Measurements from ENCODE around the gene TENT4B. TPM values are rescaled to one million over a fixed set of nuclear protein-coding genes. Genes with fewer than 3 reads are reported as not detected.

Gene TENT4B
- total RNA-seq, 1 donor from 2014 or later: 15.2 TPM

DNA sequence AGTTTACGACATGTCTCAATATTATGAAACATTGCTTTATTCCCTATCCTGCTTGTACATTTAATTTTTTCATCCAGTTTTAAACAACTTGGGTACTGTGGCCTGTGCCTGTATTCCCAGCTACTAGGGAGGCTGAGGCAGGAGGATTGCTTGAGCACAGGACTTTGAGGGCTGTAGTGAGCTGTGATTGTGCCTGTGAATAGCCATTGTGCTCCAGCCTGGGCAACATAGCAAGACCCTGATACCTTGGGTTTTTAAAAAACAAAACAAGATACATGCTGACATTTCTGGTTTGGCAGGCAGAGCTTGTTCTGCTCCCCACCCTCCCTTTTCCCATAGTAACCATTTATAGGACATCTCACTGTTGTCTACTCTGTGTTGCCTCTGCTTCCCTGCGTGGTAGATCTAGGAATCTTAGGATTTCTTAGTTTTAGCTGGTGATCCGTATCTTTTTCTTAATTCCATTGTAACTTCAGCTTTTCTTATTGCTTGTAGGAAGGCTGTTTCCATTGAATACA lies 35.6 kb downstream of the TENT4B start:
- no peak overlapping the region for H3K4me3 ChIP-seq
- peaks cover 3% of the 10 kb centered on the region for H3K9me3 Mint-ChIP-seq
- H2AFZ ChIP-seq (replicated peaks): no peak overlapping the region
- H3F3A ChIP-seq (ENCODE audit: low read depth): no peaks in the 10 kb centered on the region
- H3K27me3 ChIP-seq: no peaks in the 10 kb centered on the region
- H3K36me3 ChIP-seq: no peaks in the 10 kb centered on the region
- no peak overlapping the region for H3K27ac Mint-ChIP-seq
- H3K4me1 ChIP-seq: no peaks in the 10 kb centered on the region
- peaks cover 18% of the 10 kb centered on the region for H3K4me1 Mint-ChIP-seq
- H3K4me2 ChIP-seq: no peak overlapping the region
- H3K27ac ChIP-seq: no peak overlapping the region
- no peaks in the 10 kb centered on the region for H3K9me3 ChIP-seq (ENCODE audit: low read depth)
- no peak for DNase-seq (ENCODE audit: low spot score)
- H3K79me2 ChIP-seq (ENCODE audit: low read depth): peaks cover 81% of the 10 kb centered on the region
- no peak overlapping the region for H3K9ac ChIP-seq
- H3K27me3 Mint-ChIP-seq (ENCODE audit: insufficient read depth, low read depth): no peaks in the 10 kb centered on the region
- TF ChIP-seq, protein P1, sequence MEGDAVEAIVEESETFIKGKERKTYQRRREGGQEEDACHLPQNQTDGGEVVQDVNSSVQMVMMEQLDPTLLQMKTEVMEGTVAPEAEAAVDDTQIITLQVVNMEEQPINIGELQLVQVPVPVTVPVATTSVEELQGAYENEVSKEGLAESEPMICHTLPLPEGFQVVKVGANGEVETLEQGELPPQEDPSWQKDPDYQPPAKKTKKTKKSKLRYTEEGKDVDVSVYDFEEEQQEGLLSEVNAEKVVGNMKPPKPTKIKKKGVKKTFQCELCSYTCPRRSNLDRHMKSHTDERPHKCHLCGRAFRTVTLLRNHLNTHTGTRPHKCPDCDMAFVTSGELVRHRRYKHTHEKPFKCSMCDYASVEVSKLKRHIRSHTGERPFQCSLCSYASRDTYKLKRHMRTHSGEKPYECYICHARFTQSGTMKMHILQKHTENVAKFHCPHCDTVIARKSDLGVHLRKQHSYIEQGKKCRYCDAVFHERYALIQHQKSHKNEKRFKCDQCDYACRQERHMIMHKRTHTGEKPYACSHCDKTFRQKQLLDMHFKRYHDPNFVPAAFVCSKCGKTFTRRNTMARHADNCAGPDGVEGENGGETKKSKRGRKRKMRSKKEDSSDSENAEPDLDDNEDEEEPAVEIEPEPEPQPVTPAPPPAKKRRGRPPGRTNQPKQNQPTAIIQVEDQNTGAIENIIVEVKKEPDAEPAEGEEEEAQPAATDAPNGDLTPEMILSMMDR (IDR thresholded peaks at IDR 0.05): no peak
- no peak for TF ChIP-seq EZH2 (IDR thresholded peaks at IDR 0.05)
- H3K36me3 Mint-ChIP-seq: peaks cover 3% of the 10 kb centered on the region
- no peak overlapping the region for H3K4me3 Mint-ChIP-seq
- peaks cover 36% of the 10 kb centered on the region for H4K20me1 ChIP-seq (ENCODE audit: low read depth)

DNA sequence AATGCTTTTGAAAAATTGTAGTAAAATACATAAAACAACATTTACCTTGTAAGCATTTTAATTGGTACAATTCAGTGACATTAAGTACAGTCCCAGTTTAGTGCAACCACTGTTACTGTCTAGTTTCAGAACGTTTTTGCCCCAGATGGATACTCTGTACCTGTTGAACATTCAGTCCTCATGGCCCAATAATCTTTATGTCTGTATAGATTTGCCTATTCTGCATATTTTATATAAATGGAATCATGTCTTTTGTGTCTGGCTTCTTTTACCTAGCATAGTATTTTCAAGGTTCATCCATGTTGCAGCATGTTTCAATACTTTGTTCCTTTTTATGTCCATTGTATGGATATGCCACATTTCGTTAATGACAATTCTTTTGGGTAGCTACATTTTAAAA lies 37.2 kb downstream of the TENT4B start:
- Mint-ChIP-seq H3K9me3 (peaks cover 6% of the 10 kb centered on the region), H3K4me1 (peaks cover 18% of the 10 kb centered on the region), H3K27me3 (ENCODE audit: insufficient read depth, low read depth) (peaks cover 2% of the 10 kb centered on the region), H3K36me3 (peaks cover 5% of the 10 kb centered on the region), H3K27ac (no peak overlapping the region), H3K4me3 (no peak overlapping the region)
- no peak for DNase-seq (ENCODE audit: low spot score)
- H3K4me3 ChIP-seq: no peak overlapping the region
- peaks cover 73% of the 10 kb centered on the region for H3K79me2 ChIP-seq (ENCODE audit: low read depth)
- no peaks in the 10 kb centered on the region for H3K27me3 ChIP-seq
- no peak overlapping the region for H3K27ac ChIP-seq
- H3K4me2 ChIP-seq: no peak overlapping the region
- no peaks in the 10 kb centered on the region for H3F3A ChIP-seq (ENCODE audit: low read depth)
- no peak overlapping the region for H2AFZ ChIP-seq (replicated peaks)
- peaks cover 37% of the 10 kb centered on the region for H4K20me1 ChIP-seq (ENCODE audit: low read depth)
- no peak overlapping the region for H3K9ac ChIP-seq
- no peaks in the 10 kb centered on the region for H3K9me3 ChIP-seq (ENCODE audit: low read depth)
- no peaks in the 10 kb centered on the region for H3K4me1 ChIP-seq
- TF ChIP-seq, protein P1 (IDR thresholded peaks at IDR 0.05): no peak
- no peaks in the 10 kb centered on the region for H3K36me3 ChIP-seq

DNA sequence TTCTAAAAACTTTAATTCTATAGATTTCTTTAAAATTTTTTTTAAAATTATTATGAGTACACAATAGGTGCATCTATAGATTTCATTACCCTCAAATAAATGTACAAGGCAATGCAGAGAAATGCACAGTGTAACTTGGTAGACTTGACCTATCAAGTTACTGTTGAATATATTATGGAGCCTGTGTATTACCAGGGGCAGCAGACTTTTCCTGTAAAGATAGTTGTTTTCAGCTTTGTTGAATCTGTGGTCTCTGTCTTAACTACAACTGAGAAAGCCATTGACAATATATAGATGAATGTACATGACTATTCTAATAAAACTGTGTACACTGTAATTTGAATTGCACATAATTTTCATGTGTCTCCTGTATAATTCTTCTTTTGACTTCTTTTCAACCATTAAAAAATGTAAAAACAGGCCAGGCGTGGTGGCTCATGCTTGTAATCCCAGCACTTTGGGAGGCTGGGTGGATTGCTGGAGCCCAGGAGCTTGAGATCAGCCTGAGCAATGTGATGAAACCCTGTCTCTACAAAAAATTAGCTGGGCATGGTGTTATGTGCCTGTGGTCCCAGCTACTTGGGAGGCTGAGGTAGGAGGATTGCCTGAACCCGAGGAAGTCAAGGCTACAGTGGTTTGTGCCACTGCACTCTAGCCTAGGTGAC lies 39.4 kb downstream of the TENT4B start:
- peaks cover 8% of the 10 kb centered on the region for H3K9me3 Mint-ChIP-seq
- peaks cover 11% of the 10 kb centered on the region for H3K36me3 Mint-ChIP-seq
- no peaks in the 10 kb centered on the region for H3K36me3 ChIP-seq
- peaks cover 58% of the 10 kb centered on the region for H3K79me2 ChIP-seq (ENCODE audit: low read depth)
- TF ChIP-seq EZH2phosphoT487 (IDR thresholded peaks at IDR 0.05) (no peak), EZH2 (IDR thresholded peaks at IDR 0.05) (no peak)
- TF ChIP-seq, protein P1 (IDR thresholded peaks at IDR 0.05): no peak
- no peak overlapping the region for H3K4me3 Mint-ChIP-seq
- H3K9me3 ChIP-seq (ENCODE audit: low read depth): no peaks in the 10 kb centered on the region
- H3F3A ChIP-seq (ENCODE audit: low read depth): no peaks in the 10 kb centered on the region
- H3K4me1 ChIP-seq: no peaks in the 10 kb centered on the region
- H3K27ac Mint-ChIP-seq: peak overlapping the region; percentile 38
- no peak overlapping the region for H3K9ac ChIP-seq
- no peak overlapping the region for H3K27ac ChIP-seq
- H3K4me1 Mint-ChIP-seq: peaks cover 20% of the 10 kb centered on the region
- no peak overlapping the region for H3K4me3 ChIP-seq
- DNase-seq (ENCODE audit: low spot score): no peak
- H3K27me3 Mint-ChIP-seq (ENCODE audit: insufficient read depth, low read depth): peaks cover 3% of the 10 kb centered on the region
- no peaks in the 10 kb centered on the region for H3K27me3 ChIP-seq
- H3K4me2 ChIP-seq: no peak overlapping the region
- no peak overlapping the region for H2AFZ ChIP-seq (replicated peaks)
- peaks cover 23% of the 10 kb centered on the region for H4K20me1 ChIP-seq (ENCODE audit: low read depth)

All from neural progenitor cell (in vitro differentiated cells).